ENCODE results near the gene DBR1.

Gene DBR1, protein sequence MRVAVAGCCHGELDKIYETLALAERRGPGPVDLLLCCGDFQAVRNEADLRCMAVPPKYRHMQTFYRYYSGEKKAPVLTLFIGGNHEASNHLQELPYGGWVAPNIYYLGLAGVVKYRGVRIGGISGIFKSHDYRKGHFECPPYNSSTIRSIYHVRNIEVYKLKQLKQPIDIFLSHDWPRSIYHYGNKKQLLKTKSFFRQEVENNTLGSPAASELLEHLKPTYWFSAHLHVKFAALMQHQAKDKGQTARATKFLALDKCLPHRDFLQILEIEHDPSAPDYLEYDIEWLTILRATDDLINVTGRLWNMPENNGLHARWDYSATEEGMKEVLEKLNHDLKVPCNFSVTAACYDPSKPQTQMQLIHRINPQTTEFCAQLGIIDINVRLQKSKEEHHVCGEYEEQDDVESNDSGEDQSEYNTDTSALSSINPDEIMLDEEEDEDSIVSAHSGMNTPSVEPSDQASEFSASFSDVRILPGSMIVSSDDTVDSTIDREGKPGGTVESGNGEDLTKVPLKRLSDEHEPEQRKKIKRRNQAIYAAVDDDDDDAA

DNA sequence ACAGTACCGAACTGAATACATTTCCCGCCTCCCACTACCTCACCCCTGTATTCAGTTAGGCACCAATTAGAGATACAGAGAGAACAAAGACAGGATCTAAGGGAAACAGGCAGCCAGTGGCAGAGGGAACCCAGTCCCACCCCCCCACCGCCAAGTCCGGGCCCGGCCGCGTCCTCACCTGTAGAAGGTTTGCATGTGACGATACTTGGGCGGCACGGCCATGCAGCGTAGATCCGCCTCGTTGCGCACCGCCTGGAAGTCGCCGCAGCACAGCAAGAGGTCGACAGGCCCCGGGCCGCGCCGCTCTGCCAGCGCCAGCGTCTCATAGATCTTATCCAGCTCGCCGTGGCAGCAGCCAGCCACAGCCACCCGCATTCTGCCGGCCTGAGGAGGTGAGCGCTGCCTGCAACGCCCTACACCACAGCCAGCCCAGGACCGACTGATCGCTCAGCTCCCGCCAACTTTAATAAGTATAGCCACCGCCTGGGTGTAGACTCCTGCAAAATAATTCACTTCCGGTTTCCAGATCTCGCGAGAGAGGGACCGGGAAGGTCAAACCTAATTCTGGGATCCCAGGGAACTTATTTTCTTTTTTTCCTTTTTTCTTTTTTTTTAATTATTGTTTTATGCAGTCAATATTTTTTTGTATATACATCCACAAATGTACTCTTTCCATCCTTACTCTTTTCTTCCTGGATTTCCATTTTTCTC, at the start of gene DBR1:
DBR1 (minus strand) TSS at position 501 of the 711 bp plus-strand sequence; CDS start at position 375, 126 bp downstream.
- TF ChIP-seq GATA2 (IDR thresholded peaks at IDR 0.05; ENCODE audit: low read depth, low read length): peak; percentile 87
- TF ChIP-seq GATA3 (IDR thresholded peaks at IDR 0.05; ENCODE audit: low read depth, low read length): no peak

DNA sequence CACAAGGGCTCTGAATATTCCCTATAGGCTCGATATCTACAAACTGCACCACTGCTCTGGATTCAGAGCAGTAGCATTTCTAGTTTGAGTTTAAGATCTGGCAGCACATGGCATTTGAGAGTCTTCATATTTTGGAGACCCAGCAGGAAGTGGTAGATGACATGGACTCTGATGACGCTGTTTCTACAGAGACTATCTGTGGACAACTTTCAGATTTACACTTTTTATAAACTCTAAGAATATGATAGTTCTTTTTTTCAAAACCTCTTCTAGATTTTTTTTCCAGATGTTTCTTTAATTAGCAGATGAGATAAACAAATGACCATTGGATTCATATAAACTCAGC, 48.2 kb upstream of the DBR1 start:
- TF ChIP-seq GATA3 (IDR thresholded peaks at IDR 0.05; ENCODE audit: low read depth, low read length): no peak
- no peak for TF ChIP-seq GATA2 (IDR thresholded peaks at IDR 0.05; ENCODE audit: low read depth, low read length)

DNA sequence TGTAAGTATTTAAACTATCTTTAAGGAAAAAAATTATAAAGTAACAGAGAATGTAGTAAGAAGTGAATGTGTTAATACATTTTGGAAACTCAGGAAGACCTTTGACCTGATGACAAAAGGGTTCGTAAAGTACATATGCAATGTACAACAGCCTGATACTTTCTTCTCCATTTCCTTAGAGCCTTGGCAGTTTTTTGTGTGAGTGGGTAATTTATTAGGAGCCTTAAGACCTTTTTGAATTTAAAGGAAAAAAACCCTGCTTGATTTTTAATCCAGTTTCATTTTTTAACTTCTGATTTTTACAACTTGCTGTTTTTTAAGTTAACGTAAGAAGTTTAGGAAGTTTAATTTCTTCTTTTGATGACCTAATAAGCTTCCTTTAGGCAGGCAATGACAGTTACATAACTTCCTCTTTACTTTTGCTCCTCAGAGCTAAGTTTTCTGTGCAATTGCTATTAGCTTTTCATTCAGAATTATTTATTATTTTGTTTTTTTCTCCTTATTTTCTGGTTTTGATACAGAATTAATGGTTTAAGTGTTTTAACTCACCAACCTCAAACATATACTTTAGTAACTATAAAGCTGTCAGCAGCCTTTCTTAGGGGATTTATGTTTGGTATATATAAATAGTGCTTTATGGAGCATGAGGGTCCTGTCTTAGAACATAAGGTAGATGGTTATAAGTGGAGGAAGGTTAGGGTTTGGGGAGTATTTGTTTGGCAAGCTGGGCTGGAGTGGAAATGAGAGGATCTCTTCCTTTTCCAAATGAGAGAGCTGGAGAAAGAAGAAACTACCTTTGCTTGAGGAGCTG, 47.6 kb upstream of the DBR1 start:
- TF ChIP-seq GATA2 (IDR thresholded peaks at IDR 0.05; ENCODE audit: low read depth, low read length): no peak
- TF ChIP-seq GATA3 (IDR thresholded peaks at IDR 0.05; ENCODE audit: low read depth, low read length): no peak

DNA sequence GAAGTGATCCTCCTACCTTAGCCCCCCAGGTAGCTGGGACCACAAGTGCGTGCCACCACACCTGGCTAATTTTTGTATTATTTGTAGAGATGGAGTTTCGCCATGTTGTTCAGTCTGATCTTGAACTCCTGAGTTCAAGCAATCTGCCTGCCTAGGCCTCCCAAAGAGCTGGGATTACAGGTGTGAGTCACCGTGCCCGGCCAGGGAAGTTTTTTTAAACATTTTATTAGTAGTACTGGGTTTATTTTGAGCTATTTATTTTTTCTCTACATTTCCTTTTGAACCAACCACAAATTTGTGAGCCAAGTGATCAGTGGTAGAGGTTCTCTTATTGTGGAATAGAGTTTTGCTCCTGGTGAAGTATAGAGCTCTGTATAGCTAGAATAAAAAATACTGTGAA, 46.1 kb upstream of the DBR1 start:
- no peak for TF ChIP-seq GATA2 (IDR thresholded peaks at IDR 0.05; ENCODE audit: low read depth, low read length)
- TF ChIP-seq GATA3 (IDR thresholded peaks at IDR 0.05; ENCODE audit: low read depth, low read length): no peak

DNA sequence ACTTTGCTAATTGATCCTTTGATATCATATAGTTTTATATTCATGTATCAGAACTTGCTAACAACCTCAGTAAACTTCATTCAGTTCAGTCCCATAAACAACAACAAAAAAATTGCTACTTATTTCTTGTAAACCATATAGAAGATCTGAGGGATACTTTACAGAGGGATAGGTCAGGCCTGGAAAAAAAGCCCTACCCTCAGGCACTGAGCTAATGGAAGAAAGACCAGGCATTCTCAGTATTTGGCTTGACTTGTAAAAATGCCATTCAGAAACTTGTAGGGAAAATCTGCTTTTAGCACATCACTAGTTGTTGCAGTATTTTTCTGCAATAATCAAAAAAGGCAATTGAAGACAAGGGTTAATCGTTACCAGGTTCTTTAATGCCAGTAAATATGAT, 45.5 kb upstream of the DBR1 start:
- TF ChIP-seq GATA2 (IDR thresholded peaks at IDR 0.05; ENCODE audit: low read depth, low read length) (no peak), GATA3 (IDR thresholded peaks at IDR 0.05; ENCODE audit: low read depth, low read length) (no peak)

DNA sequence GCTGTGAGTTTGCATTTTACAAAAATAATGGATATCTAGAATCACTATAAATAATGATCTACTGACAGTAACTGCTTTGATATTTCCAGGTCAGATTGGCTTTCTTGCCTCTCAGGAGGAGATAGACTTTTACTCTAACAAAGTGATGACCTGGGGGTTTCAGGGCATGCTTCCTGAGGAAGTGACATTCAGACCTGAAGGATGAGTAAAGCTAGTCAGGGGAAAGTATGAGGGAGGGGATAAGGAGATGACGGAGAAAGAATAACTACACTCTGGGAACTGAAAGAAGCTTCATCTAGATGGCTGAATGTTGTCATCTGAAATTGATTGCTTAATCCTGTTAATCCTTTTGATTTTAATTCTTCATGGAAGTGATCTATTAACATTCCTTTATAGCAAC, 44.5 kb upstream of the DBR1 start:
- TF ChIP-seq GATA3 (IDR thresholded peaks at IDR 0.05; ENCODE audit: low read depth, low read length): no peak
- no peak for TF ChIP-seq GATA2 (IDR thresholded peaks at IDR 0.05; ENCODE audit: low read depth, low read length)

DNA sequence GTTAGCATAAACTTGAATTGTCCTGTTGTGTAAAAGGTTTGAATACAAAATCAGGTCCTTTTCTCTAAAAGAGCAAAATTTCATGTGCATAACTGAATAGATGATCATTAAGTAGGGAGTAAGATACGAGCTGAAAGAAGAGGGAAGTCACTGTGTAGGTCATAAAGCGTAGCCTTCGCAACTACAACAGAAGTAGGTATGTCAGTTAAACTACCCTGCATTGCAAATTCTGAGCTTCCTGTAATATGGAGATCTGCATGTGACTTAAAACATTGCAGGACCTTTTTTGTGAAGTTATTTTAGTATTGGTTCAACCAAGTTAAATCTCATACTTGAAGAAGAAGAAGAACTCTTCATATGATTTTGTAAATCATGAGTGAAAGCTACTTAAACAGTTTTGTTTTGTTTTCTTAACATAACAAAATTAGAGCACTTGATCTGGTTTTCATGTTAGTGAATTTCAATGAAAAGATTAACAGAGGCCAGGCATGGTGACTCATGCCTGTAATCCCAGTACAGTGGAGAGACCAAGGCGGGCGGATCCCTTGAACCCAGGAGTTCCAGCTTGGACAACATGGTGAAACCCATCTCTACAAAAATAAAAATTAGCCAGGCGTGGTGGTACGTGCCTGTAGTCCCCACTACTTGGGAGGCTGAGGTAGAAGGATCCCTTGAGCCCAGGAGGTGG, 38.8 kb upstream of the DBR1 start:
- TF ChIP-seq GATA2 (IDR thresholded peaks at IDR 0.05; ENCODE audit: low read depth, low read length) (no peak), GATA3 (IDR thresholded peaks at IDR 0.05; ENCODE audit: low read depth, low read length) (no peak)

DNA sequence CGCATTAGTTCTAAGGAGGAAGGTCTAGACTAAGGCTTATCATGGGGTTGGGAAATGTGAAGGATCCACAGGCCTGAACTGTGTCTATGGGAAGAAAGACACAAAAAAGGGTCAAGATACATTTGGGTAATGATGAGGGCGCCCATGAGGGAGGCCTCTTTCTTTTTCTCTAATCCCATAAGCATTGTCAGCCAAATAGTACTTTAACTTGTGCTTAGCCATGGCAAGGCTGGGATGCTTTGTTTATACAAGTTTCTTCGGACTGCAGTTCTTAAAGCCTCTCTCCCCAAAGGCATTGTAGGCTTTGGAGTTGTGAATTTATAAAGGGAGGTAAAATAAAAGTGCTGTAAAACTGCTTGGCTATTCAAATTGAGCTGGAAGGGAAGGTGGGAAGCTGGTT, 35.8 kb upstream of the DBR1 start:
- TF ChIP-seq GATA3 (IDR thresholded peaks at IDR 0.05; ENCODE audit: low read depth, low read length) (no peak), GATA2 (IDR thresholded peaks at IDR 0.05; ENCODE audit: low read depth, low read length) (no peak)

DNA sequence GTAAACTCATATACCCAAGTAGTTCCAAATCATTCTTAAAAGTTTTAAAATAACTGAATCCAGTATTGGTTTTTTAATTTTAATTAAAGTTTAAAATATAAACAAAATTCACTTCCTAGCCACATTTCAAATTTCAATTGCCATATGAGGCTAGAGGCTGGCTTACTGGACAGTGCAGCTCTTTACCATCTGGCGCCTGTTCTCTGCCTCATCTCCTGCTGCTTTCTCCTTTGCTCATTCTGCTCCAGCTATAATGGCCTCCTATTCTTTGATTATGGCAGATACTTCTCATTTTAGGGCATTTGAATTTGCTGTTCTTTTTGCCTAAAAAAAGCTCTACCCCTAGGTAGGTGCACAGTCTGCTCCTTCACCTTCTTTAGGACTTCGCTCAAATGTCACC, 31.5 kb upstream of the DBR1 start:
- no peak for TF ChIP-seq GATA2 (IDR thresholded peaks at IDR 0.05; ENCODE audit: low read depth, low read length)
- no peak for TF ChIP-seq GATA3 (IDR thresholded peaks at IDR 0.05; ENCODE audit: low read depth, low read length)

DNA sequence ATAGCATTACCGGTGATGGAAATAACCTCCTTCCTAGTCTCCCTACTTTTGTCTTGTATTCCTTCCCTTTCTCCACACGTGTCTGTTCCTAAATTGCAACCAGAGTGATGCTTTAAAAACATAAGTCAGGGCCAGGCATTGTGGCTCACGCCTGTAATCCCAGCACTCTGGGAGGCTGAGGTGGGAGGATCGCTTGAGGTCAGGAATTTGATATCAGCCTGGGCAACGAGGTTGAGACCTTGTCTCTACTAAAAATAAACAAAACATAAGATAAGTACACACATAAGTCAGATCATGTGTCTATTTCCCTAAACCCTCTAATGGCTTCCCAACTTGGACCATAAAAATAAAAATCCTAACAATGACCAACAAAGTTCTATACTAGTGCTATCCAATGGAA, 30.8 kb upstream of the DBR1 start:
- TF ChIP-seq GATA2 (IDR thresholded peaks at IDR 0.05; ENCODE audit: low read depth, low read length) (no peak), GATA3 (IDR thresholded peaks at IDR 0.05; ENCODE audit: low read depth, low read length) (no peak)

DNA sequence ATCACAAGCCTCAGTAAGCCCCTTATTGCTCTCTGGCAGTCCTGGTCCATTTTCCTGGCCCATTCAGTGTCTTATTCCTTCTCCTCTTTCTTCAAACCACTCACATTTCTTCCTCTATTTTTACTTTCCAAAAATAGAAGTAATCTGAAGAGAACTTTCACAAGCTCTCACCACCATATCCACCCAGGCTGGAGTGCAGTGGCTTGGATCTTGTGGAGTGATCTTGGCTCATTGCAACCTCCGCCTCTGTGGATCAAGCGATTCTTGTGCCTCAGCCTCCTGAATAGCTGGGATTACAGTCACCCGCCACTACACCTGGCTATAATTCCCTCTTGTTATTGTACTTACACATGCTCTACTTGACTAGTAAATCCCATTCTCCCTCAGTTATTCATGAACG, 29.2 kb upstream of the DBR1 start:
- no peak for TF ChIP-seq GATA3 (IDR thresholded peaks at IDR 0.05; ENCODE audit: low read depth, low read length)
- no peak for TF ChIP-seq GATA2 (IDR thresholded peaks at IDR 0.05; ENCODE audit: low read depth, low read length)

DNA sequence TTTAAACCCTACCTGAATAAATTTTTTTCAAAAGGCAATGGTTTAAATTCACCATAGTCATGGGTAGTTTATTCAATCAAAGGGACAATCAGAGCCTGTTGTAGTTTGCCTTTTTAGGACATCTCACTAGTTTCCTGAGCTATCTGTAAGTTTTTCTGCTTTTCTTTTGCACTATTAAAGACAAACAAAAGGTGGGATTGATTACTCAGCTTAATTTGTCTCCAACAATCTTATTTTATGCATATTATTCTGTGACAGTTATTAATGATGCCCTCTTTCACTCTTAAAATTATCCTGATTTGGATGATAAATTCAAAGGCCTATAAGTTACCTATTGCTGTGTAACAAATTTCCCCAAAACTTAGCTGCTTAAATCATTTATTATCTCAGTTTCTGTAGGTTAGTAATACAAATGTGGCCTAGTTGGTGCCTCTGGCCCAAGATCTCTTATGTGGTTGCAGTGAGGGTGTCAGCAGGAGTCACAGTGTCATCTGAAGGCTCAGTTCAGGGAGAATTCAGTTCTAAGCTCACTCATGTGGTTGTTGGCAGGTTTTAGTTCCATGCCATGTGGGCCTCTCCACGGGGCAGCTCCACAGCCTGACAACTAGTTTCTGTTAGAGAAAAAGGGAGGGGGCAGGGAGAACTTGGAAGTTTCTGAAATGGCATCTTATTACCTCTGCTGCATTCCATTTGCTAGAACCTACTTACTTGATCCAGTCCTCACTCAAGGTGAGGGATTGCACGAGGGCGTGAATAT, 28.4 kb upstream of the DBR1 start:
- no peak for TF ChIP-seq GATA3 (IDR thresholded peaks at IDR 0.05; ENCODE audit: low read depth, low read length)
- no peak for TF ChIP-seq GATA2 (IDR thresholded peaks at IDR 0.05; ENCODE audit: low read depth, low read length)

DNA sequence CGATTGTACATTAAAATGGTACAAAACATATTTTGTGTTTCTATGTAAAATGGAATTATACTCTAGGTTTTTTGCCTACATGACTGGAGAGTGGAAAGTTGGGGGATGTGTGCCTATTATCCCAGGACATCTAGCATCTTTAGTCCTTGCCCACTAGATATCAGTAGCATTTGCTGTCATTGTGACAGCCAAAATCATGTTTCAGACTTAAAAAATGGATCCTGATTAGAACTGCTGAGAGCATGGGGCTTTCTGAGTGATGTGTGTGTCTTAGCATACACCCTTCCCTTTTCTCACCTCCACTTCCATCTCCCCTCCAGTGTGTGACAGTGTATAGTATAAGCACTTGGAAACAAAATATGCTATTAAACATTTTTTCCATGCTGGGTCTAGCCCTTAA, 25.7 kb upstream of the DBR1 start:
- TF ChIP-seq GATA3 (IDR thresholded peaks at IDR 0.05; ENCODE audit: low read depth, low read length) (no peak), GATA2 (IDR thresholded peaks at IDR 0.05; ENCODE audit: low read depth, low read length) (no peak)

All from SH-SY5Y (cell line).